GM18861 (cell line): Measurements from ENCODE around the gene DBNL.
A peak's percentile ranks its signal among the peaks of the same experiment; 100 is the strongest.

Experiments used
- ATAC-seq: cut with Tn5 transposase; IDR thresholded peaks from one replicate; pipeline ENCODE4 v1.9.1; 2021; ENCODE audit not compliant: unreplicated experiment

Gene DBNL

DNA sequence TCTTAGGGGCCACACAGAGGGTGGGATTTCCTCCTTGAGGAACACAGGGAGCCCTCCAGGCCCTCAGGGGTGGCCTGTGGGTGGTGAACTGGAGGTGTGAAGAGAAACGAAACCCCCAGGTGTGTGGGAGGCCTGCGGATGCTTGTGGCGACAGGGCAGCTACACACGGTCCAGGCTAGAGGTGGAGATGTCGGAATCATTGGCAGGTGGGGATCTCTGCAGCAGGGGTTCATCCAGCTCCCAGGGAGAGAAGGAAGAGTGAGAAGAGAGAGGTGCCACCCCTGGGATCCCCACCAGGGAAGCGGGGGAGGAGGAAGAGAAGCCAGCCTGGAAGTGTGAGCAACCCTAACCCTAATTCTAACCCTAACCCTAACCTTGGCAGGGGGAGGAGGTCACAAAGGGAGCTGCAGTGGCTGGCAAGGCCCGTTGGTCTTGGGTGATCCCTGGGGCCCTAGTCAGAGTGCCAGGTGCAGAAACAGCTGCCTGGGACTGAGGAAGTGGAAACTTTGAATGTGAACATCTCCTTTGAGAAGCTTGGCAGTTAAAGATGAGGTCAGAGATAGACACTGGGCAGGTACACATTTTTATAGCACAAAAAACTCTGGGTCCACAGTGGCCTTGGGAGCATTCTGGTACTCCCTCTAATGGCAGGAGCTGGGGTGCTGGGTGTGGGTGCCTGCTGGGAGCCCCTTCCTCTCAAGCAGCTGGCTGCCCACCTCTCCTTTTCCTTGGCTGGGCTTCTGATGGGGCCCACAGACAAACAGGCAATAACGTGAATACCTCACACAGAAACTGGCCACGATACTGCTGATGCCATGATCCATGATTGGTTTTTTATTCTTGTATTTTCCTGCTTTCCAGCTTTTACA lies 52.8 kb downstream of the DBNL start:
- peak; percentile 66 for ATAC-seq

GRCh38 chr7:44098092-44099068 lies 53.9 kb downstream of the DBNL start:
- ATAC-seq: no peak

GRCh38 chr7:44099669-44100068 lies 55.2 kb downstream of the DBNL start:
- no peak for ATAC-seq

GRCh38 chr7:44100458-44101302 lies 56.2 kb downstream of the DBNL start:
- no peak for ATAC-seq

DNA sequence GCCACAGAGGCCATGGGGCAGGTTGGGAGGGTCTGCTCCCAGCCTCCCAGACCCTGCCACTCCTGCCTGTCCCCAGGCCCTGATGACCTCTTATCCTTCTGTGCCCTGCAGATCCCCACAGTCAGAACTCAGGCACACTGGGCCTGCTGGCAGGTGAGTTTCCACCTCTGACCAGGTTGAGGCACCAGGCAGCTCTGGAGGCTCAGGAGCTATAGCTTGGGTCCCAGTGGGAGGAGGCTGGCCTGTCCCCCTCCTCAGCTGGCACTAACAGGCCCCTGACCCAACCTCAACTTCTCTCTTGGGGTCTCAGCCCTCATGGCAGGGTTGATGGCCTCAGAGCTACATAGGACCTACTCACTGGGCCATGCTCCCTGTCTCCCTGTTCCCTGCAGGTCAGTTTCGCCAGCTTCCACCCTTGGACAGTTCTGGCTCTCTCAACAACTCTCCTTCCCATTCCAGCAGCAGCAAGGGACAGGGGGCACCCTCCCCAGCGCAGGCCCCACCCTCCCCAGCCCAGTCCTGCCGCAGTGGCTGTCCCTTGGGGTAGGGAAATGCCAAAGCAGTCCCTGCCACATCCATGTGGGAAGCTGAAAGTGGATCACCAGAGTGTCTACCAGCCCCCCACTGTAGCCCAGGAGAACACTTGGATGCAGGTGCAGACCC lies 56.9 kb downstream of the DBNL start:
- ATAC-seq: no peak

DNA sequence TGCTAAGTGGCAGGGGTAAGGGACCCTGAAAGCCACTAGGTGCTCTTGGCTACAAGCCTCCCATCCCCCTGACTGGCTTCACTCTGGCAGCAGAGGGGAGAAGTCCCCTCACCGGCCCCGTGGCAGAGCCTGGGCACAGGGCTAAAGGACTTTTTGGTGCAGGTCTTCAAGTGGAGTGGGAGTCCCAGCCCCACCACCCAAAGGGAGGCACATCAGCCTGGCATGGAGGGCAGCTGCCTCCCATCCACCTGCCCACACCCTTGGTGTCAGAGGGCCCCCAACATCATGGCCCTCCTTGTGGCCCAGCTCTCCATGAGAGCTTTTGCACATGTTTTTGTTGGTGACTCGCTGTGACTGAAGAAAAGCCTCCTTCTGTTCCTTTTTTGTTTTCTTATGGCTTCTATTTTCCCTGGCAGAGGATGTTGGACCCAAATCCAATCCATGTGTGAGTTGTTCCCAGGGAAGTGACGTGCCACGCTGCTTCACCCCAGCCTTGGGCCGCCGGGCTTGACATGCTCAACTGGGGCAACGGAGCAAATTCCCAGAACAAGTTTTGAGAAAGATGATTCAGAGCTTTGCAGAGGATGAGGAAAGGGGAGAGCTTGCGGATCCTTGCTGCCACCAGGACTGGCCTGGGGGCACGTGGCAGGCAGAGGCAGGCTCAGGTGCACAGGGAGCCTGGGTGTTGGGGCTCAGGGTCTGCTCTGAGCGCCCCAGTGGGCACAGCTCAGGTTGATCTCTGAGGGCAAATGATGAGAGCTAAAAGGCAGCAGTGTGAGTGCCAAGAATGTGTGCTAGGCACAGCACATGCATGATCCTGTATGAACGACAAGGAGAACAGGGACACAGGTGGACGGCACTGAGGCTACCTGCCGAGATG lies 57.7 kb downstream of the DBNL start:
- no peak for ATAC-seq

DNA sequence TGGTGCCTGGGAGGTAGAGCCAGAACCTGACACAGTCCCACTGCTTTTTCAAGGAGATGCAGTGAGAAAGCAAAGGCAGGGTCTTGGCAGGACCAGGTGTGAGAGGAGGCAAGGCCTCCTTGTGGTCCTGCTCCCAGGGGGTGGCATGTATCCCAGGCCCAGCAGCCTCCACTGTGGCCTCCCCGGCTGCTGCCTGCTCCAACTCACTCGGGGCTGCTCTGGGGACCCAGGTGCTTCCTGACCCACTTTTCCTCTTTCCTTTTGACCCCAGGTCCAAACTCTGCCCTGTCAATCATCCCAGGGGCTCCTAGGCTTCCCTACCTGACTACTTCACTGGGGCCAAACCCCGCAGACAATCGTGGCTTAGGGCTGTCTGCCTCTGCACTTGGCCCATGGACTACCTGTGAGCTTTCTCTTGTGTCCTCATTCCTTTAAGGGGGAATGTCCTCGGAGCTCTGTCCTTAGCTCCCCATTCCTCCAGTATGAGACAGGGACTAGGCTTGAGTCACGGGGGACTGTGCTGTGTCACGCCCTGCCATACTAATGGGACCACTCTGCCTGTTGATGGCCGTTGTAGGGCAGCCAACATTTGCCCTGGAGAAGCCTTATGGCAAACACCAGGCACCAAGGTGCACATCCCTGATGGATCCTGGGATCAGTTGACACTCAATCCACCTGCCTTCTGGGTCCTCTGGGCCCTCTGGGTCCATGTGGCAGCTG lies 58.5 kb downstream of the DBNL start:
- no peak for ATAC-seq

DNA sequence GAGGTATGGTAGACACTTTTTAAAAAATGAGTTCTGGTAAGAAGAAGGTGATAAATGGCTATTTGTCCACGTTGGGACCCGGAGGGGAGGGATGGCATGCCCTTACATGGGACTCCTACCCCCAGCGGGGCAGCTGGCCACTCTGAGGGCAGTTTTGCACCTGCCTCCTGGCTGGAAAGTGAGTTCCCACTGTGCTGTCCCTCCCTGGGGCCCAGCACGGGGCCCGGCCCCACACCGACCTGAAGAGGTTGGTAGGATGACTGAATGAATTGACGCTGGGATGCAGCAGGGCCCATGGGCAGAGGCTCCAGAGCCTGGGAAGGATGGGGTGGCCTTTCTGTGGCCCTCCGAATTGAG lies 59.0 kb downstream of the DBNL start:
- ATAC-seq: no peak

DNA sequence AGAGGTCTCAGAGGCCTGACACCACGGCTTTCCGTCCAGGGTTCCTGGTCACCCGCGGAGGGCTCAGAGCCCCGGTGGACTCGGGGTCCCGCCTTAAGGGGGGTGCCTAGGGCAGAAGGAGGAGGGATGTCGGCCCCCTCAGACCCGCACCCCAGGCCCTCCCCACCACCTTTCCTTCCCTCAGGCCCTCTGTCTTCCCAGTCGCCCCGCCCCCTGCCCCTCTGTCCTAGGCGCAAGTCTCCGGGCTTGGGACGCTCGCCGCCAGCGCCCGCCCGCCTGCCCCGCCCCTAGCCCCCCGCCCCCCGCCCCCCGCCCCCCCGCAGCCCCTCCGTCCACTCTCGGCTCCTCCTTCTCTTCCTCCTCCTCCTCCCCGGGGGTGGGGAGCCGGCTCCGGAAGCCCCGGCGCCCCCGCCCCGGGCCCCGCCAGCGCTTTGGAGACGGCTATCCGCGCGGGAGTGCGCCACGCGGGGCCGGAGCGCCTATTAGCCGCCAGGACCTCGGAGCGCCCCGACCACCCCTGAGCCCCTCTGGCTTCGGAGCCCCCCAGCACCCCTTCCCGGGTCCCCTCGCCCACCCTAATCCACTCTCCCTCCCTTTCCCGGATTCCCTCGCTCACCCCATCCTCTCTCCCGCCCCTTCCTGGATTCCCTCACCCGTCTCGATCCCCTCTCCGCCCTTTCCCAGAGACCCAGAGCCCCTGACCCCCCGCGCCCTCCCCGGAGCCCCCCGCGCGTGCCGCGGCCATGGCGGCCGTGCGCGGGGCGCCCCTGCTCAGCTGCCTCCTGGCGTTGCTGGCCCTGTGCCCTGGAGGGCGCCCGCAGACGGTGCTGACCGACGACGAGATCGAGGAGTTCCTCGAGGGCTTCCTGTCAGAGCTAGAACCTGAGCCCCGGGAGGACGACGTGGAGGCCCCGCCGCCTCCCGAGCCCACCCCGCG lies 59.7 kb downstream of the DBNL start, which contains the start of gene AEBP1:
AEBP1 (plus strand) TSS at position 423 of the 937 bp plus-strand sequence; CDS start at position 744, 321 bp downstream.
- no peak for ATAC-seq

DNA sequence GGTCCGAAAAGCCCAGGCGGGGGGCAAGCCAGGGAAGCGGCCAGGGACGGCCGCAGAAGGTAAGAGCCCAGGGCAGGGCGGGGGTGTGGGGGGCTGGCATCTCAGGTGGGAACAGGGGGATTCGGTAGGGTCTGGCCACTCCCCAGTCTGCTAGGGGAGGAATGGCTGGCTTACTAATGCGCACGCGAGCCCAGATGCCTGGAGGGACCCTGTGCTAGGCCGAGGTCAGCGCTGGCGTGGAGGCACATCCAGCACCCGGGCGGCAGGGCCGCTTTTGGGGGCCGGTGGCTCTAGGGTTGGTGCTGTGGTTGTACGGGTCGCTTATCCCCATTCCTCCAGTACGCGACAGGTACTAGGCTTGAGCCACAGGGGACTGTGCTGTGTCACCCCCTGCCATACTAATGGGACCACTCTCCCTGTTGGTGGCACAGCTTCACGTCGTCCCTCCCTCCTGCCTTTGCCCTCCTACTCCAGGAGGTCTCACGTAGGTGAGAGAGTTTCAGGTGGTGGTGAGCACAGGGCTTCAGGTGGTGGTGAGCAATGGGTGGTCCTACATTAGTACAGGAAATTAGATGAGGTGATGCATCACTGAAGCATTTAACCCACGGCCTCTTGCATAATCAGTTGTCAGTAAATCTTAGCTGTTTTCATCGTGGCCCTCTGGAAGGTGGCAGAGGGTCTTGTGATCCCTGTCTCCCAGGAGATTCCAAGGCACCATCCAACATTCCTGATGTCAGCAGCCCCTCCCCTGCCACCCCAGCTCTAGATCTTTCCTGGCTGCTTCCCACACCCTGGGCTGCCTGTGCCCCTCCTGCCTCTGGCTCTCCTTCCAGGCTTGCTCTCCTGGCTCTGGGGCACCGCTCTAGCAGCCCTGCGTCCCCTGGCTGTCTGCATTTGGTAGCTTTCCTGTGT lies 60.6 kb downstream of the DBNL start:
- ATAC-seq: no peak

GRCh38 chr7:44105832-44106231 lies 61.3 kb downstream of the DBNL start:
- no peak for ATAC-seq

GRCh38 chr7:44106311-44107065 lies 62.0 kb downstream of the DBNL start:
- ATAC-seq: no peak

GRCh38 chr7:44107116-44107960 lies 62.8 kb downstream of the DBNL start:
- ATAC-seq: no peak

GRCh38 chr7:44107961-44108767 lies 63.7 kb downstream of the DBNL start:
- no peak for ATAC-seq
